ENCODE results near the gene MAGEE1. TPM values are rescaled to one million over a fixed set of nuclear protein-coding genes. Genes with fewer than 3 reads are reported as not detected.

The MAGEE1 gene
- total RNA-seq (2014; rRNA removed) (1.7 and 2.8 TPM in 2 replicates), Bru-seq, nascent RNA (percentile 52 among the genes with signal in this experiment), BruChase-seq, experiment 1, labeled RNA remaining after a 6-hour chase (percentile 71 among the genes with signal in this experiment), BruChase-seq, experiment 2, labeled RNA remaining after a 2-hour chase (percentile 80 among the genes with signal in this experiment)
- long read RNA-seq, partial matches to known transcripts = 0 of 3 reads
- long read RNA-seq, other reads (novel, unspliced or antisense) = 0 of 3 reads

- Histone ChIP-seq H3K9ac (ENCODE audit: low read length) (peak within 1 kb of the TSS; percentile 71), H3K4me2 (ENCODE audit: low read length) (peak within 1 kb of the TSS; percentile 95), H3F3A (ENCODE audit: low read length, unreplicated experiment) (no peaks in the 10 kb centered on the region), H3K4me3 (ENCODE audit: low read length) (peak within 1 kb of the TSS; percentile 86), H3K9me2 (replicated peaks; ENCODE audit: low read length) (no peaks in the 10 kb centered on the region), H2AFZ (ENCODE audit: low read length) (peak within 1 kb of the TSS; percentile 96), H3K79me2 (ENCODE audit: low read length) (no peaks in the 10 kb centered on the region), H3K27me3 (ENCODE audit: low read length) (no peaks in the 10 kb centered on the region), H3K27ac (ENCODE audit: low read length) (no peak within 1 kb of the TSS), H3K9me3 (ENCODE audit: low read length) (no peaks in the 10 kb centered on the region), H3K36me3 (ENCODE audit: low read depth, low read length) (no peaks in the 10 kb centered on the region), H4K20me1 (ENCODE audit: low read length) (no peaks in the 10 kb centered on the region), H3K4me1 (ENCODE audit: insufficient read depth, low read length) (no peaks in the 10 kb centered on the region)
- TSS peak; percentile 30 for BruUV-seq (replicated peaks)
- CTCF ChIA-PET = no interaction called here
- peak; percentile 75 for DNase-seq
- TF ChIP-seq CTCF (conservative IDR thresholded peaks at IDR 0.05; ENCODE audit: low read depth, low read length) (no peak), EZH2 (IDR thresholded peaks at IDR 0.05; ENCODE audit: low read length, unreplicated experiment) (no peak), EZH2phosphoT487 (IDR thresholded peaks at IDR 0.05; ENCODE audit: borderline replicate concordance, low read length) (no peak)
- intact Hi-C loops (cut with micrococcal nuclease) = loop anchor here (2.0 to 10.0 kb wide), 2 partner anchors 27 to 153 kb away; no protein-coding TSS in a partner anchor
- POLR2A ChIA-PET (ENCODE audit: unreplicated experiment) = interaction anchor here (0.7 kb wide), 1 partner anchor 1467 kb away, joined by 16 read pairs; the partner anchor contains the start of gene MAGT1
- ATAC-seq = peak; percentile 90
Measured at GRCh38 chrX:76427560-76428242, at the start of gene MAGEE1. Gene MAGEE1 (plus strand): TSS chrX:76427710. CDS start chrX:76427931, 221 bp downstream.

GRCh38 chrX:76398970-76399369 lies 28.5 kb upstream of the MAGEE1 start:
- no peaks in the 10 kb centered on the region for H3K9me2 ChIP-seq (replicated peaks; ENCODE audit: low read length)
- no peaks in the 10 kb centered on the region for H3K79me2 ChIP-seq (ENCODE audit: low read length)
- ATAC-seq (no peak), DNase-seq (no peak)
- no peaks in the 10 kb centered on the region for H3K9me3 ChIP-seq (ENCODE audit: low read length)
- H3K27ac ChIP-seq (ENCODE audit: low read length) = no peak overlapping the region
- H3K9ac ChIP-seq (ENCODE audit: low read length) = no peak overlapping the region
- intact Hi-C loops (cut with micrococcal nuclease) = no loop called here
- no peak overlapping the region for H3K4me2 ChIP-seq (ENCODE audit: low read length)
- CTCF ChIA-PET = no interaction called here
- TF ChIP-seq EZH2 (IDR thresholded peaks at IDR 0.05; ENCODE audit: low read length, unreplicated experiment) = no peak
- no peak for TF ChIP-seq EZH2phosphoT487 (IDR thresholded peaks at IDR 0.05; ENCODE audit: borderline replicate concordance, low read length)
- no peak for TF ChIP-seq CTCF (conservative IDR thresholded peaks at IDR 0.05; ENCODE audit: low read depth, low read length)
- BruUV-seq (replicated peaks) = no TSS peak
- no peaks in the 10 kb centered on the region for H3F3A ChIP-seq (ENCODE audit: low read length, unreplicated experiment)
- POLR2A ChIA-PET (ENCODE audit: unreplicated experiment) = no interaction called here
- no peaks in the 10 kb centered on the region for H3K36me3 ChIP-seq (ENCODE audit: low read depth, low read length)
- H3K4me3 ChIP-seq (ENCODE audit: low read length) = no peak overlapping the region
- H3K4me1 ChIP-seq (ENCODE audit: insufficient read depth, low read length) = no peaks in the 10 kb centered on the region
- no peaks in the 10 kb centered on the region for H3K27me3 ChIP-seq (ENCODE audit: low read length)
- no peaks in the 10 kb centered on the region for H4K20me1 ChIP-seq (ENCODE audit: low read length)
- no peak overlapping the region for H2AFZ ChIP-seq (ENCODE audit: low read length)

GRCh38 chrX:76407795-76408194 lies 19.7 kb upstream of the MAGEE1 start:
- Histone ChIP-seq H3K4me2 (ENCODE audit: low read length) (no peak overlapping the region), H3K27ac (ENCODE audit: low read length) (no peak overlapping the region), H3K36me3 (ENCODE audit: low read depth, low read length) (no peaks in the 10 kb centered on the region), H3F3A (ENCODE audit: low read length, unreplicated experiment) (no peaks in the 10 kb centered on the region), H3K9me2 (replicated peaks; ENCODE audit: low read length) (no peaks in the 10 kb centered on the region), H3K27me3 (ENCODE audit: low read length) (no peaks in the 10 kb centered on the region), H2AFZ (ENCODE audit: low read length) (no peak overlapping the region), H3K9me3 (ENCODE audit: low read length) (no peaks in the 10 kb centered on the region), H3K4me1 (ENCODE audit: insufficient read depth, low read length) (no peaks in the 10 kb centered on the region), H4K20me1 (ENCODE audit: low read length) (no peaks in the 10 kb centered on the region), H3K79me2 (ENCODE audit: low read length) (no peaks in the 10 kb centered on the region), H3K9ac (ENCODE audit: low read length) (no peak overlapping the region), H3K4me3 (ENCODE audit: low read length) (no peak overlapping the region)
- intact Hi-C loops (cut with micrococcal nuclease) = no loop called here
- no TSS peak for BruUV-seq (replicated peaks)
- ChIA-PET CTCF (no interaction called here), POLR2A (ENCODE audit: unreplicated experiment) (no interaction called here)
- DNase-seq (no peak), ATAC-seq (no peak)
- TF ChIP-seq CTCF (conservative IDR thresholded peaks at IDR 0.05; ENCODE audit: low read depth, low read length) (no peak), EZH2phosphoT487 (IDR thresholded peaks at IDR 0.05; ENCODE audit: borderline replicate concordance, low read length) (no peak), EZH2 (IDR thresholded peaks at IDR 0.05; ENCODE audit: low read length, unreplicated experiment) (no peak)
